ENCODE results near the gene PTPN4.

The PTPN4 gene

GRCh38 chr2:120028795-120029194 lies 269.1 kb downstream of the PTPN4 start:
- DNase-seq, result no peak

DNA sequence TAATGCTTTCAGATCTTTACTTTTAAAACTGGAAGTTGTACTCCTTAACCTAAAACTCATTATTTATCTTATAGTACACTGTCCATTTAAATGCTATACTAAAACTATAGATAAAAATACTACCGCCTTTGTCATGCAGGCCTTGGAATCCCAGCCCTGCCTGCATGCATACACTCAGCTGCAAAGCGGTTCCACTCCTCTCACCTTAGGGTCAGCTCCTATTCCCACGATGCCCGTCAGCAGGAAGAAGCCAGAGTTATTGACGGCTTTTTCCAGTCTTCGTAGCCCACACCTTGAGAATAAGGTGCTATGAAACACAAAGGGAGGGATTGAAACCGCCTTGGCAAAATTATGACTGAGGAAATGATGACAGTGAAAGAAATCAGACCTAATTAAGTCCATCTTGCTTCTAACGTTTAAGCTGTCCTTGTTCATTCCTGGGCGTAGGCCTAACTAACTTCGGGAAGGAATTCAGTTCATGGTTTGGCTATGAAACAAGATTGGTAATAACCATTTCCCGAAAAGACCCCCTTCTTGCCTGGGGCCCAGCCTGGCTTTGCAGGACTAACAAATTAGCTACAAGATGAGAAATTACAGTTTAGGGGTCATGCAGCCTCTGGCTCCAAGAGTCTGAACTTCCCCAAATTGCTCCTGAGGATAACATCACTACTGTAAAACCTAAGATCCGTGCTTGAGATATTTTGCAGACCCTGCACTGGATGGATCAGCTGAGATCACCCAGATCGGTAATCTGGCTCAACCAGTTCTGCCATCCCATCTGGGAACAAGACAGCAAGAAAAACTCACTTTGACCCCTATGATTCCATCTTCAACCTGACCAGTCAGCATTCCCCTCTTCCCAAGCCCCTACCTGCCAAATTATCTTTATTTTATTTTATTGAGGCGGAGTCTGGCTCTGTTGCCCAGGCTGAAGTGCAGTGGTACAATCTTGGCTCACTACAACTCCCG lies 270.2 kb downstream of the PTPN4 start:
- DNase-seq, result no peak

DNA sequence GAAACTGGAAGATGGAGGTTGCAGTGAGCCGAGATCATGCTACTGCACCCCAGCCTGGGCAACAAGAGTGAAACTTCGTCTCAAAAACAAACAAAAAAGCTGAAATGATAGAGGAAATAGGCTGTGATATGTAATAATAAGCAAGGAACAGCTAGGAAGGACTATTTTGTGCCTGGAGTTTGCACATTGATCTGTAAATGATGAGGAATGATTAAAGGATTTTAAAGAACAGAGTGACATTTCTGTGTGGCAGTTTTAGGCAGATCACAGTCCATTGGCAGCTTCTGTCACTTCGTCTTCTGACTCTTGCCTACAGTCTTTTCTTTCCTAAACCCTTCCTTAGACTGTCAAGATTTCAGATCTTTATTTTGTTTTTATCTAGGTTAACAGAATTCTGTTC lies 272.6 kb downstream of the PTPN4 start:
- DNase-seq, result no peak

Measured in right hindlimb (tissue), 1 donor.